Measurements from ENCODE around the gene ACOX3. TPM values are rescaled to one million over a fixed set of nuclear protein-coding genes. Genes with fewer than 3 reads are reported as not detected.

ACOX3 gene
- total RNA-seq, 1 donor from 2014 or later = 46.9 TPM

DNA sequence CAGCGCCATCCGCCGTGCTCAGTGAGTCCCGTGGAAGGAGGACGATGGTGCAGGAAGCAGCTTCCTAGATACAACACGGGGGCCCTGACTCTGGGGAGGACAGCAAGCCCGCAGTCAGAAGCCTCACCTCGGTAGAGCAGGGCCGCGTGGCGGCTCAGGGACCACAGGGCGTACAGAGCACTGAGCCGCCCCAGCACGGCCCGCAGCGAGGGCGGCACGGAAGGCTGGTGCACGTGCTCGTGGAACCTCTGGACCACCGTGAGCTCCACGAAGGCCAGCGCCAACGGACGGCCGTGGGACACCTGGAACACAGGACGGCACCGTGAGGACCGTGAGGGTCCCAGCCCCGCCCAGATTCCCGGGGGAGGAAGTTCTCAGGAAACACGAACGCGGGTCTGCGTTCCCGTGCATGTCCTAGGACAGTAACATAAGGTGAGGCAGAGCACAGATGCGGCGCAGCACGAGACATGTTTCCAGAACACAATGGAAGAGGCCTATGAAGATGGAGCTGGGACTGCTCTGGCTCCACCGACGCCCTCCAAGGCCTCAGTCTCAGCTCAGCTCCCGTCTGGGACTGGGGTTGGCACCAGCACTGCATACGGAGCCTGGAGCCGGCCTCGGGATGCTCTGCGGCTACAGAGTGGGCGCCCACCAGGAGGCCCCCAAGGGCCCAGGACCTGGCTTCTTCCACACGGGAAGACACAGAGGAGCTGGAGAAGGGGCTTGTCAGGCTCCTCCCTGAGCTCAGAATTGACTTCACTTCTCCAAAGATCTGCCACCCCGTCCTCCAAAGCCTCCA is 65.5 kb downstream of the ACOX3 start:
- DNase-seq (ENCODE audit: low spot score) = no peak

DNA sequence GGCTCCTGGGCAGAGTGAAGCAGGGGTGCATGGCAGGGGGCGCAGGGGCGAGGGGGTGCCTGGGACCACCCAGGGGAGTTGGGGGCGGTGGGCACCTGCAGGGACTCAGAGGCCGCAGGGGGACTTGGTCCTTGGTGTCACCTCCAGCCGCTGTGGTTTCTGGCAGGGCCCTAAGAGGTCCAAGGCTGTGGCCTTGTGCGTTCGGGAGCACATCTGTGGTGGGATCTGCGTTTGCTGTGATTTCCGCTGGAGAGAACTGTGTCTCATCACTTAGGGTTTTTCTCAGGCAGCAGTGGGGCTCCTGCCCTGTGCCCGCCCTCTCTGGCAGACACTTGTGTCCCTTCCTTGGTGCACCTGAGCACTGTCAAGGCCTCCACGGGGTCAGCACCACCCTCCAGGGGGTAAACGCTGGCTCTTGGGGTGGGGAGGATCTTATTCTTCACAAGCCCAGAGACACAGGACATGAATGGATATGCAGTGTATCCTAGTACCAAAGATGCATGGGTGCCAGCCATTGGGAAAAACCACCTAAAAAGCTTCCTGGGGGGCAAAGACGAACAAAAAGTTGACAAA is 66.5 kb downstream of the ACOX3 start:
- no peak for DNase-seq (ENCODE audit: low spot score)

DNA sequence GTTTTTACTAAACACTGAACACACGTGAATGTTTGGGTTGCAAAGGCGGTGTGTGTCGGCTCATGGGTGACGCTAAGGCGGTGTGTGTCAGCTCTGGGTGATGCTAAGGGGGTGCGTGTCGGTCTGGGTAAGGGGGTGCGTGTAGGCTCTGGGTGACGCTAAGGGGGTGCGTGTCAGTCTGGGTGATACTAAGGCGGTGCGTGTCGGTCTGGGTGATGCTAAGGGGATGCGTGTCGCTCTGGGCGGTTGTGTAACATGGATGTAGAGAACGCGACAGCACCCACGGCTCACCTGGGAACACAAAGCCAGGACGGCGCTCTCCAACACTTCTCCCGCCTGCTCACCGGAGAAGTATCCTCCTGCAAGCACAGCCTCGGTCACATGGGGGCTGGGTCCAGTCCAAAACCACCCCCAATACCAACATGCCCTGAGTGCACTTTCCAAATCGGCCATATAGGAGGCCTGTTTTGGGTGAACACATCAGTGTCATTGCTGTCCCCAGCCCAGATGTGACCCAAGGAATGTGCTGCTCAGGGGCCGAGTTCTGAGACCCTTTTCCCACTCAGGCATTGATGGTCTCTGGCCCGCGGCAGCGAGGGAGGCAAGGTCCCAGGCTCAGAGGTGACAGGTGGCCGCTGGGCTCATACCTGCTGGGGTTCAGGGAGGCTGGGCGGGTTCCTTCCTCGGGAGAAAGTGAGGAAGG is 67.1 kb downstream of the ACOX3 start:
- no peak for DNase-seq (ENCODE audit: low spot score)

DNA sequence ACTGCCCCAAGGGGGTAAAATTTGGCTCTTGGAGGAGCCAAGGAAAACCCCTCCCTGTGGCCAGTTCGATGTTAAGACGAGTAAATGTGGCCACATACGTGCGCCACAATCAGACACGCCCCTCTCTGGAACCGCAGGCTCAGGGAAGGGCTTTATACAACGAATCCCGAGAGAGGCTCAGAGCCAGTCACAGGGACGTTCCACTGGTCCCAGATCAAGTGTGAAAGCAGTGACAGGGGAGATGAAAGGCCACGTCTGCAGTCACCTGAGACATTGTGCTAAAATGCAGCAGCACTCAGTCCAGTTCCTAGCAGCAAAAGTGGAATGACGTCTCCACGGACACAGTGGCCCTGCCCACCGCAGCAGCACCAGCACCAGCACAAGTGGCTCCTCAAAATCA is 68.0 kb downstream of the ACOX3 start:
- no peak for DNase-seq (ENCODE audit: low spot score)

DNA sequence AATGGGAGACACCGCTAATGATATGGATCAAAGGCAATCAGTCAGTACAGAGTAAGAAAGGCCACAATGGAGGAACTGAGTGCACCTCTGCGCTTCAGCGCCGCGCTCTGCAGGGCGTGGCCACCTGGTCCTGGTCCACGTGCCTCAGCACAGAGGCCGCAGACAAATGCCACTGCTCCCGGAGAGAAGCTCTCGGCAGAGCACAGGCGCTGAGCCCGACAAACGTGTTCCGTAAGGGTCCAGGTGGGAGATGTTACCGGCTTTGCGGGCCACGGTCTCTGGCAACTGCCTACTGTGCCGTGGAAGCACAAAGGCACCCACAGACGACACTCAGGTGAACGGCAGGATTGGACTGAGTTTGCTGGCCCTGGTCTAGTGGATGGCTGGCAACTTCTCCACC is 68.9 kb downstream of the ACOX3 start:
- no peak for DNase-seq (ENCODE audit: low spot score)

DNA sequence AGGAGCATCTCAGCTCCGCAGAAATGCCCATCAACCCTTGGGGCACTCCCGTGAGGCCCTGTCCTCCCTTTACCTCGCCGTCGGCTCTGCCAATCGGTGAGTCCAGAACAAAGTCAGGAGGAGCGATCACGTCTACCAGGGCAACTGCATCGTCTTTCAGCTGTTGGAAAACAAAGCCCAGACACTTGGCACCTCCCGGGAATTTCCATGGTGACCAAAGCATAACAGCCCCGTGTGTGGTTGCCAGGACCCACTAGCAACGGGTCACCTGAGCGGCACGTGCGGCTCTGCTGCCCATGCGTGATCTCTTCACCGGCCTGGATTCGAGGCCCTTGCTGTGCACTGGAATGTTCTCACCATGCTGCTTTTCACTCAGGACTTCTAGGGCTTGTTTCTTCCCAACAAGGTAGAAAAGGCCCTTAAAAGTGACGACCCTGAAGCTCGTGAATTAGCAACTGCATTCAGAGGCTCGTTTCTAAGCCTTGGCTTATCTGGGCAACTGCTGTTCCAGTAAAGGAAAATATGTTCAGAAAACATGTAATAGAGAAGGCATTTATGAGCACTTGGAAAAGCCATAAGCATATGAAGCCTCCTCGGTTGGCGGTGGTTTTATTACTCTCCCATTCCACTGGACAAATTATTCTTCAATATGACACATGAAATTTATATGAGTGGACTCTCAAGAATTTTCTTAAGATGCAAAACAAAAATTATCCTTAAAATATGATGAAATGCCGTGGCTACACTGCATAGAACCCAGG is 69.5 kb downstream of the ACOX3 start:
- no peak for DNase-seq (ENCODE audit: low spot score)

DNA sequence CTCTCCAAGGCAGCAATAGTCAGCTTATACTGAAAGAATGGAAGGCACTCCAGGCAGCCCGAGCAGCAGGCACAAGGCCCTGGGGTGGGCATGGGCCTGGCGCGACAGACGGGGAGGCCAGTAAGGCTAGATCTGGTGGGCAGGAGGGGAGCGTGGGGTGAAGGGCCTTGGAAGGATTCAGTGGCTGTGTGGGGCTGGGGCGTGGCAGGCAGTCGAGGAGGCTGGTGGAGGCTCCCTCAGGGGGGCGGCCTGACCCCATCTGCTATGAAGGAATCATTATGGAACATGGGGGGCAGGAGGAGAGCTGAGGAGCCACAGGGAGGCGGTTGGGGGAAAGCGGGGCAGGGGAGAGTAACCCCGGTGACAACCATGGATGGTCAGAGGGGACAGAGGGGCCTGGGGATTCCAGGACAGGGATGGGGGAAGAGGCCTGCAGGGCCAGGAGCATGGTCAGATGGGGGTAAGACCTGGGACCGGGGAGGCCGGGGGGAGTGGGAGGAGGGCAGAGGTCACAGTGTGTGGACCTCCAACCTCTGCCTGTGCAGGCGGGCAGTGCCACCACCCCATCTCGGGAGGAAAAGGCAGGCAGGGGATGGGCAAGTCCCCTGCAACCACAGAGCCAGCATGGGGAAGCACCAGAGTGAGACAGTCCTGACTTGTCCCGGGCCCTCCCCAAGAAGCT is 70.3 kb downstream of the ACOX3 start:
- no peak for DNase-seq (ENCODE audit: low spot score)

DNA sequence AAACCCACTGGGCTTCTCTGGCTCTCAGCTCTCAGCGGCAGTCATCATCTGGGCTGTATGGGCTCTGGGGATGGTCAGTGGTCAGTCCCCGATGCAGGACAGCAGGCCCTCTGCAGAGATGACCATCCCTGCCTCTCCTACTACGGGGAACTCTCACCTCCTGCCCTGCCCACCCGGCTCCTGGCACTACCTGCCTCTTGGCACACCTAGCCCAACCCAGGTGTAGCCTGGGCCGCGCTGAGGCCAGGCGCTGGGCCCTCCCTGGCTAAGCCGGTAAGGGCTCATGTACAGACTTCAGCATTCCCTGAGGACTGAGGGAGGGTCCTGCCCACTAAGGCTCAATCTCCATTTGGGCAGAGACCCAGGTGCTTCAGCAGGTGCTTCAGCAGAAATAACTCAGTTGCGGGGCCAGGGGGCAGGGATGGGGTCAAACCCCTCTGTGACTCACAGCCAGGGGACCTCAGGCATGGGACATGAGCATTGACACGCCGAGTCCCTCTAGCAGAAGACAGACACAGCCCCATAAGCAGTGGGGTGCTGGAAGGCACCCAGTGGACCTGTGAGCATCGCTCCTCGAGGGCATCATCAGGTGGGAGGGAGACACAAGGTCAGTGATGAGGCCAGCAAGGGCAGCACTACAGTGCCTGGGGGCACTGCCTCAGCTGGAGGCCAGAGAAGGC is 71.0 kb downstream of the ACOX3 start:
- DNase-seq (ENCODE audit: low spot score) = no peak

DNA sequence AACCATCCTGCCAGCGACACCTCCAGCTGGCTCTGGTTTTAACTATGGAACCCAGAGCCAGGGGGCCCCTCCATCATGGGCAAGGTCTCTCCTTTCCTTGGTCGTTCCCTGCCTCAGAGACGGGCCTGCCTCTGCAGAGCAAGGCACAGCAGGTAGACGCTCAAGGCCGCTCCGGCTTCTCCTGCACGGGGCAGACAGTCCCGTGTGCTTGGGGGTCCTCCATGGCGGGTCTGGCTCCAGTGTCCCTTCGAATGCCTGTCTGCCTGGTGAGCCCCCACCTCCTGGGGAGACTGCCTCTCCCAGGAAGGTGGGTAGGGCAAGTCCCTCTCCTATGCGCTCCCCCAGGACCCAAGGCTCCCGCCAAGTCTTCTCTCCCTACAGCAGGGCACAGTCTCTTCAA is 71.5 kb downstream of the ACOX3 start:
- DNase-seq (ENCODE audit: low spot score) = no peak

DNA sequence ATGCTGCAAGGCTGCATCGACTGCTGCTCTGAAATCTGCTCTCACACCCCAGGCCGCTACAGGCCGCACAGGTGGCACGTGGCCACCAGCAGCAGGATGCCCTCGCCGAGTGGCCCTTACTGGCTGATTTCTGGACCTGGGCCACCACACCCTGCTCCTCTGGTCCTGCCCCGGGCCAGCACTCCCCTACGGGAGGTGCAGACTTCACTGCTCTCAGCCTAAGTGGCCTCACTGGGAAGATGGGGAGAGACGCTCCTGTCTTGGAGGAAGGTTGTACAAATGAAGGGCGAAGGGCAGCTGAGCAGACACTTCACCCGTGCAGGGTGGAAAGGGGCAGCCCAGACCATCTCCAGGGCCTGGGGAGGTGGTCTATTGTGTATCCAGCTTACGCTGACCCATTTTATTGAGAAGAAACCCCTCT is 72.5 kb downstream of the ACOX3 start:
- no peak for DNase-seq (ENCODE audit: low spot score)

DNA sequence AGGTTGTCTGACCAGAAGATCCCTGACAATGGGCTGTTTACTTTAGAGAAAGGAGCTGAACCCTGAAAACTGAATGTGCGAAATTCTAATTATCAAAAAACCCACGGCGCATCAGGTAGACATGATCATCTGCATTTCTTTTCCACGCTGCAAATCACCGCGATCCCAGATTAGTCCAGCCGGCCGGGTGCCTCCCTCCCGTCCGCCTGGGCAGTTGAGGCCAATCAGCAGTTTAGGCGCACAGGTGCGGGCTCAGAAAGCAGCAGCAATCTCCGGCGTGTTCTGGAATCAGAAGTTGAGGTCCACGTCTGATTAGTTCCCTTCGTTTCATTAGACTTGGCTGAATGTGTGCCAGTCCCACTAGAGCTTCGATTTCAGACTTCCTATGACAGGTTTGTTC is 73.9 kb downstream of the ACOX3 start:
- no peak for DNase-seq (ENCODE audit: low spot score)

DNA sequence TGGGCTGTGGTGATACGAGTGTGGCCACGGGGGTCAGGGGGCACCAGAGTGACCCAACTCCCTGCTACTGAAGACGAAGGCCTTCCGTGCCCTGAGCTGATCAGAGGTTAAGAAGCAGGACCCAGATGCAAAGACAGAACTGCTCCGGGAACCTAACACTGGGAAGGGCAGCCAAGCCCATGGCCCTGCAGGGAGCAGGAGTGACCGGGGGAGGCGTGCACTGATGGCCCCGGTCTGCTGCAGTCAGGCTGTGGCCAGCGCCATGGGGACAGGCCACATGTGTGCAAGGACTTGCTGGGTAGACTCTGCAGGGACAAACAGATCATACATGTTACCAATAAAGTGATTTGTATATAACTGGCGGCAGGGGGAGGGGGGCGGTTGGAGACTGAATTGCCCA is 74.6 kb downstream of the ACOX3 start:
- DNase-seq (ENCODE audit: low spot score) = no peak

DNA sequence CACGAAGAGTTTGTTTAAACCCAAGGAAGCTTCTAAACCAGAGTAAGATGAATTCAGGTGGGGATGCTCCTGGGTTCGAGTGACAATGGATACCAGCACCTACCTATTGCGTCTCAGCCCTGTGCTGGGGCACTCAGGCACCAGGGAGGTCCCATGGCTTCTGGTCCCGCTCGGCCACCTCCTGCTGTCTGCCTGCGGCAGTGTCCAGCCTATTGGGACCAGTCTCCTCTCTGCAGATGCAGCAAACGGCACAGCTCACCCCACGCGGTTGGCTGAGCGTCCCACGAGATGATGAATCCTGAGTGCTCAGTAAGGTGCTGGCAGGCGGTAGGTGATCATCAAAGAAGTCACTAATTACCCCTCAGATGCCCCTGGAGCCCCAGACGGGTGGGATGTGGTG is 75.2 kb downstream of the ACOX3 start:
- DNase-seq (ENCODE audit: low spot score) = no peak

DNA sequence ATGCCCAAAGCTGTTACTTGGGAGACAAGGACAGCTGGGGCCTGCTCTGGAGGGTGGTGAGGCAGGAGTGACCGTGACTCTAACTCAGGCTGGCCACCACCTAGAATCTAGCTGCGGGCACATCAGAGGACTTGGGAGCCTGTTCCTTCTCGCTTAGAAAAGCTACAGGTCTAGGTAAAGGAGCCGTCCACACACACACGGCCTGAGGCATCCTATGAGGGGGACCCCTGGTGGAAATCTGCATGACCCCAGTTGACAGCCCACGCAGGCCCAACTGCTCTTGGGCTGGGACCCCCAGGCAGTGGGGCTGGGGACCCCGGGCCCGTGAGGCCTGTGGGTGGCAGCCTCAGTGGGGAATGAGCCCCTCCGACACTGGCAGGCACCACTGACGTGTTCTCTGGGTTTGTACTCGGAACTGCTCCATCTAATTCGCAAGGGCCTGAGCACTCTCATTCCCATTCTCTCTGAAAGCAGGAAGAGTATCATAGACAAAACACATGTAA is 75.6 kb downstream of the ACOX3 start:
- no peak for DNase-seq (ENCODE audit: low spot score)

DNA sequence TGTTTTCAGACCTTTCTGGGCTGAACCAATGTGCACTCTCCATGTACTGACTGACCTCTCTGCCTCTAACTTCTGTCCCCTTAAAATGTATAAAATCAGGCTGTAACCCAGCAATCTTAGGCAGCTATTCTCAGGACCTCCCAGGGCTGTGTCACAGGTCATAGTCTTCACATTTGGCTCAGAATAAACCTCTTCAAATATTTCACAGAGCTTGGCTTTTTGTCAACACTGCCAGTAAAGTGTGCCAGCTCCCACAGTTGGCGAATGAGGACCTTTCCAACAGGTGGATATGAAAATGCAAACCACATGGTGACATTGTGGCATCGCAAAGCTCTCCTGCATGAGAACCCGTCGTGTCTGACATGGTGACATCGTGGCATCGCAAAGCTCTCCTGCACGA is 76.4 kb downstream of the ACOX3 start:
- no peak for DNase-seq (ENCODE audit: low spot score)

DNA sequence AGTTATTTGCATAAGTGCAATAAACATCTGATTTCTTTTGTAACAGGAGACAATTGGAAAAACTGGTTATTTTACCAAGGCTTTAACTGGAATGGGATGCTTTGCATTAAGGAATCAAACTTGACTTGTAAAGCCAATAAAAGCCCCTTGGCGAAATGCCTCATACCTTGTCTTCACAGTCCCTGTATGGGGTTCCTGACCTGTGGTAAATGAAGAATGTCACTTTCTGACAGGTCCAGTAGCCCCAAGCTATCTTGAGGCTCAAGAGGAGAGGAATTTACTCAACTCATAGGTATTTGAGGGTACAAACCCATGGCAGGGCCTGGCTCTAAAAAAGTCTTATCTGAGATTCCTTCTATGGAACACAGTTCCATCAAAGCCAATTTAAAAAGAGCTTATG is 78.0 kb downstream of the ACOX3 start:
- no peak for DNase-seq (ENCODE audit: low spot score)

DNA sequence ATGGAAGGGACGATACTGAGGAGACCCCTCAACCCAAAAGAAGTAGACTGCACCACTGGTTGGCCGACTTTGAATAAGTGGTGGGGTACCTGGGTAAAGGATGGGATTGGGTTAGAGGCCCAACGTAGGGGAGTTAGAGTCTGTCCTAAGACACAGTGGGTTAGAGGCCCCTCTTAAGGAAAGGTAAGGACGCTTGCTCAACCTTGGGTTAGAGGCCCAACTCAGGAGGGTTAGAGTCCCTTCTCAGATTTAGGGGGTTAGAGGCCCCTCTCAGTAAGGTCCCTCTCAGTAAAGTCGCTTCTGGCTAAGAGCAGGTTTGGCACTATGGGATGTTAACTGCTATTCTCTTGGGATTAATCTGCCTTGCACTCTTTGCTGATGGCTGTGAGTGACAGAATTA is 81.3 kb downstream of the ACOX3 start:
- no peak for DNase-seq (ENCODE audit: low spot score)

DNA sequence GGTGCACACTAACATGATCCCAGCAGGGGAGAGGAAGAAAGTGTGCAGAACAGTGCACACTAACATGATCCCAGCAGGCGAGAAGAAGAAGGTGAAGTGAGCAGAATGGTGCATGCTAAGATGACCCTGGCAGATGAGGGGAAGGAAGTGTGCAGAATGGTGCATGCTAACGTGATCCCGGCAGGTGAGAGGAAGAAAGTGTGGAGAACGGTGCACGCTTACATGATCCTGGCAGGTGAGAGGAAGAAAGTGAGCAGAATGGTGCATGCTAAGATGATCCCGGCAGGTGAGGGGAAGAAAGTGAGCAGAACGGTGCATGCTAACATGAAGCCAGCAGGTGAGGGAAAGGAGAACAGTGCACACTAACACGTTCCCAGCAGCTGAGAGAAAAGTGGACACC is 83.7 kb downstream of the ACOX3 start:
- DNase-seq (ENCODE audit: low spot score) = no peak

DNA sequence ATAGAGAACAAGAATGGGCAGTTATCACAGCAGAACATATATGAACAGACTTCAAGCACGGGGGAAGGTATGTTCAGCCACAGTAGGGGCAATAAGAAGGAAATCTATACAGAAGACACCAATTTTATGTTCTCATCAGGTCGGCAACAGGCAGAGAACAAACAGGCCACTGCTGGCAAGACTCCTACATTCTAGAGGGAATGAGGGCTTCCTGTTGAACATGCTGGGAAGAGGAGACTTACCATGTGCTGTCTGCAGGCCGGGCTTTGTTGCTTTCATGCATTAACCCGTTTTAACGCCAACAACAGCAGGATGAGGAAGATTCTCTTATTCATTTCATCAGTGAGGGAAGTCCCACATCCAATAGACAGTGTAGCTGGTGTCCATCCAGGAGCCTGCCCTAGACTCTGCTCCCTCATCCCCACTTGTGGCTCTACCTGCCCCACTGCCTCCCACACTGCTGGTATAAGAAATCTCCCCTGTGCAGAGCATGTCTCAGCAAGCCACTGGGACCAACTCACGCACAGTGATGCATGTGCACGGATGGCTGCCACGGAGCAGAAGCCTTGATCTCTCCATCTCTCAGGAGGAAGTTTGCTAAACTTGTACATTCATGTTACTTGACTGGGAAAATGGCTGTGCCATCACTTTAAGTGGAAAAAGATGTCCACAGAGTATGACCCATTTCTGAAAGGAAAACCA is 84.5 kb downstream of the ACOX3 start:
- peak; percentile 45 for DNase-seq (ENCODE audit: low spot score)

DNA sequence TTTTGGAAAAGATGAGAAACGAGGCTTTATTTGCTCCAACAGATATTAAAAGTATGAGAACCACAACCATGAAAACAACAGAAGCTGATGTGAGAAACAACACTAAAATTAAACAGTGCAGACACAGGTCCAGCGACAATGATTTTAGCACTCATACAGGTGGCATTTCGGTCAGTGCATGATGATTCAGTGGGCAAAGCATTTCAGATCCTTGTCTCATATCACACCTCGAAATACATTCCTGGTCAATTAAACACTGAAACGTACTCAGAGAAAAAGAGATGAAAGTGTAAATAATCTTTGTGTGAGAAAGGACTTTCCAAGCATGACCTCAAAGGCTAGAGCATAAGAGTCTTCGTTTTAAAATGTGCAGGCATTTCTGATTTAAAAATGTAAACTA is 85.2 kb downstream of the ACOX3 start:
- DNase-seq (ENCODE audit: low spot score) = no peak

Data from umbilical cord (tissue), 2 donors.